Right kidney (tissue), 9 donors: ENCODE results near the gene FAM216B.
"Not testable (repeated sequence)": the region's sequence is repeated elsewhere in the genome, so short reads cannot be mapped to it uniquely, and the experiment has no call there.

Source experiments
- DNase-seq: peaks from one replicate; pipeline ENCODE4 v3.0.0-alpha.2; 2016
- long read RNA-seq, 8 donors: transcript quantifications; one replicate each; lab custom pipeline, GENCODE V29; 2026

FAM216B gene
- long read RNA-seq, donor 1: 0 reads
- long read RNA-seq, donor 2: 0 reads
- long read RNA-seq, donor 3: 0 reads
- long read RNA-seq, donor 4: 0 reads
- long read RNA-seq, donor 5: 0 reads
- long read RNA-seq, donor 6: 0 reads
- long read RNA-seq, donor 7: 0 reads
- long read RNA-seq, donor 8: 0 reads

DNA sequence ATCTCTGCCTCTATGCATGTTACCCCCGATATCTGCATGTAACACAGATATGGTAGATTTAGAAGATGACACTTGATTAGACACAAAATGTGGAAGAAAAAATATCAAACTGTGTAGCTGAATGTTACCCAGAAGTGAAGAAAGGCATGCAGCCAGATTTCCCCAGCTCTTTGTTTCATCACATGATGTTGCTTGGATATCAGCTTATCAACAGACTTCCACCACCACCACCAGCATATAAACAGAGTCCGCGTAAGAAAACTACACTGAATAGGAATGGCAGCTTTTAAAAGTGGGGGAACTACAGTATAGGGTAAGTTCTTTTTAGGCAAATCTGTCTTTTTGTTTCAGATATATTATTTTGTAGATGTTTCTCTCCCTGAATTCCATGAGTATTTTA is at the start of gene FAM216B:
FAM216B (plus strand) TSS at position 233 of the 400 bp plus-strand sequence. CDS start 2,484 bp downstream, outside the sequence.
- DNase-seq: no peak

DNA sequence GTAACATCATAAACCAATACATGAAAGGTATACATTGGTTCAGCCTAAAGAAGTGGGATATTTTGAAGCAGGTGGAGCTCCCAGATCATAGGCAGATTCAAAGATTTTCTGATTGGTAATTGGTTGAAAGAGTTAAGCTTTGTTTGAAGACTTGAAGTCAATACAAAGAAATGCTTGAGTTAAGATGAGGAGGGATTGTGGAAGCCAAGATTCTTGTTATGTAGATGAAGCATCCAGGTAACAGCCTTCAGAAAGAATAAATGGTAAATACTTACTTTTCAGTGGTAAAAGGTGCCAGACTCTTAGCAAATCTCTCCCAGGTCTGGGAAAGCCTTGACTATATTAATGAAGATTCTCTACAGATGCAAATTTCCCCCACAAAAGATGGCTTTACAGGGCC is 49.3 kb upstream of the FAM216B start:
- no peak for DNase-seq

DNA sequence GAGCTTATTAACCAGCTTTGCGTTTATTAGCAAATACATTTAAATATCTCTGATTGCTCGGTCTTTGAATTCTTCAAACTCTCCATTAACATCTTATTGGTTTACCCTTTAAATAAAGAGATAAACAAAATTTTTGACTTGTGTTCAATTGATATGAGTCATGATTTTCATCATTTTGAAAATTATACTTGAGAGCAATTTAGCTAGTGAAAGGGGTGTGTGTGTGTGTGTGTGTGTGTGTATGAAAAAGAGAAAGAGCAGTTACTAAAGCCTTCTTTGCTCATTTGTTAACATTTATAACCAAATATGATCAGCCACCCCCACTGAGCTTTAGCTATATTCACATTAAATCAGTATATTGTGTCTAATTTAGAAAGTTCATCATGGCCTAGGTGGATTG is 48.3 kb upstream of the FAM216B start:
- DNase-seq: no peak

DNA sequence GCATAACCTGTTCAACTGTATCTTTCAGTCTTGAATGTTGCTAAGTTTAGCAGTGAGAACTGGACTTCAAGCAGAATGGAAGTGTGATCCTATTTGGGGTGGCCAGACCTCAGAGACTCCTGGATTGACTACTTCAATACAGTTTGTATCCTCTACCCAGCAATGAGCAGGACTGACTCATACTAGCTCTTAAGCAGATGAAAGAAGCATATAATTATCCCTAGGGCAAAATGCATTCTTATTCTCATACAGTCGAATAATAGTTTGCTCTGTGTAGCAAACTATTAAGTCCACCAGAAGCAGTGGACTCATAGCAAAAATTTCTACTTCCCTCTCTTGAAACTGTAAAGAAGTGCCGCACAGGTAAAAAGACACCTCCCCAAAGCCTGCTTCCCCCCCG is 46.4 kb upstream of the FAM216B start:
- DNase-seq: no peak

DNA sequence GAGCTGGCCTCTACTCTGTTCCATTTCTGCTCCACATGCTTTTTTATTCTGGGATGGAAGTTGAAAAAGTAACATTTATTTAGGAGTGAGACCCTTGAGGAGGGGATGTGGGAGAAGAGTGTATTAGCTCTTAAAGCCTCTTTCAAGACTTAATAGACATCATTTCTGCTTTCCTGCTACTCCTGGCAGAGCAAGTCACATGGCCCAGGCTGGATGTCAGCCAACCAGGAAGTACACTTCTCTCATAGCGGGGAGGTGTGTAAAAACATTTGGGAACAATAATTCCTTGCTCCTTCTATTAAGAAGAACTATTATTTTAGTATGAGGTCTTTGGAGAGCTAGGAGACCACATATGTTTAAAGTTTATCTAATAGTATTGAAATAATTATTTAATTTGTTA is 40.6 kb upstream of the FAM216B start:
- no peak for DNase-seq

DNA sequence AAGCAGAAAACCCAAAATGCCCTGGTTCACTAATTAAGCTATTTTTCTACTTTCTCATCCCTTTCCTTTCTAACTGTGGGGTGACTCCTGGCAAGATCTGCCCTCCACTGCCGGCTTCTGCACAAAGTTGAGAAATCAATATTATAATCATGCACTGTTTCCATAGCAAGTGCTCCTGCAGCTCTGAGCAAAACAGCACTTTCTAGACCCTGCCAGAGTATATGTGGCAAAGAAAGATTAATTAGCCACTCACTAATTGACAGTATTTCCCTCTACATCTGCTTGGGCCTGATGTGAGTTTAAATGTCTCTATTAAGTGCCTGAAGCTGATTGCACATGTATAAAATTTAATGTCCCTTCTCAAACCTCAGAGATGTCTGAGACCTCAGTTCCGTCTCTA is 39.5 kb upstream of the FAM216B start:
- DNase-seq: no peak

DNA sequence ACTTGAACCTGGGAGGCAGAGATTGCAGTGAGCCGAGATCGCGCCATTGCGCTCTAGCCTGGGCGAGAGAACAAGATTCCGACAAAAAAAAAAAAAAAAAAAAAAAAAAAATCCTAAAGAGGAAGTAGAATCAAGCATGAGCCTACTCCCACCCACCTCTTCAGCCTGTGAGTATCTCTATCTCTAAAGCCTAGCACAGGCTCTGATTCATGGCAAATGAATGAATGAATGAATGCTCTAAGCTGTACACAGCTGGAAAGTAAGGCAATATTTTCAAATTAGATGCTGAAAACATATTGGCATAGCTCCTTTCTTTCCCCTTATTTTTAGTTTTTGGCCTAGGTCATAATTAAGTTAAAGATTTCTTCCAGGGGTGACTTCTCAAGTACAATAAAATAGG is 35.7 kb upstream of the FAM216B start:
- no peak for DNase-seq

DNA sequence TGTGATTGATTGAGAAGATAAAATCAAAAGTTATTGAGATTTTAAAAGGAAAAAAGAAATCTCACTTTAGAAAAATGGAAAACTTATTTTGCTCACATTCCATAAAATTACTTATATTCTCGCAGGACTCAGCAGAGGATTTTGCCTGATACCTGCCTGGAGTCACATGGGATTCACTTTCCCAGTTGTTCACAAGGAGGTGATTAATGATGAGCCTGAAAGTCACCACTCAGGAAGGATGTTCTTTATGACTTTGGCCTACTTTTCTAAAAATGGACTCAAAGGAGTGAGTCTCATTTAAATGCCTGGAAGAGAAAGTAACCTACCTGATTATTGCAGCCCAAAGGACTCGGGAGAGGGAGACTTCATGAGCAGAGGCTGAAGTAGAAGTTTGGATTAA is 34.5 kb upstream of the FAM216B start:
- DNase-seq: no peak

DNA sequence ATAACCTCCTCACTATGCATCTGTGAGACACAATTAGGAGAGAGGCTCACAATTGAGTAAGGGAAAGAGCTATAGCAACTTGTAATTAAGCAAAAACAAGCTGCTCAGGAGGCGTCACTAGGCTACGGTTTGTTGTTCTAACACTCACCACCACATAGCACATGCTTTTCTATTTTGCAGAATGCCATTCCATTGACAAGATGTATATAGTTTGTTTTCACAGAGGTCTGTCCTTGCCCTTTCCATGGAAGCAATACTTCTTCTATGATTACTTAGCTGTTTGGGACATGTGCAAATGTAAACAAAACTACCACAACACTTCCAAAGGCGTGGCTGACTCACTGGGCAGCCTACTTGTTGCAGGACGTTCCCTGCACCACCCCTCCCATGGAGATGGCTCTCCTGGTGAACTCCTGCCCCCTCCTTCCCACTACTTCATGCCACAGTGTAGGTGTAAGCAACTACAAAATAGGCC is 33.9 kb upstream of the FAM216B start:
- no peak for DNase-seq

DNA sequence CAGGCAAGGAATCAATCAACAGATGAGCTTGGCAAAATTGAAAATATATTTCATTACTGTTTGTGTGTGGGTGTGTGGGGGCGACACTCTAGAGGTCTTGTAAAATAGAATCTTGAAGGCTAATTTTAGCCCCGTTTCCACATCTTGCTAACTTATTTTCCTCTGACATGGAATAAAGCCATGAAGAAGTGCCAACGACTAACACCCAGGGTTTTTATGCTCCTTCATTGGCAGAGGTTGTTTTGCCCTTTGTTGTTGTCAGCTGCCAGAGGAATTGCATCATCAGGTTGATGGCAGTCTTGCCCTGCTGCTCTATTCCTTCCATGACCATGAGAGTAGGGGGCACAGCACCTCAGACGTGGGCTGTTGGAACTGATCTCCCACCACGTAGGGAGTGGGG is 30.6 kb upstream of the FAM216B start:
- no peak for DNase-seq

DNA sequence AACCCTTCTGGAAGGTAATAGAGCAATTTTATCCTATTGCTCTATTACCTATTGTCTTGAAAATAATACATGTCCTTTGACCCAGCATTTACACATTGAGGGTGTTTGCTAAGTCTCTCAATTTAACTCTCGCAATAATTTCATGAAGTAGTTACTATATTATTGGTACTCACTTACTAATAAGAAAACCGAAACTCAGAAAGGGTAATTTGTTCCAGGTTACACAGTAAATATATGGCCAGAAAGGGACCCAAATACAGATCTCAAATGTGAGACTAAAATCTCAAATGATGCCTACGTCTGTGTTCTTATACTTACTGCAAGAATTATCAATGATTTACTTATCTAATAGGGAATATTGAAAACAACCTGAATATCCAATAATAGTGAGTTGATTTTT is 29.7 kb upstream of the FAM216B start:
- no peak for DNase-seq

DNA sequence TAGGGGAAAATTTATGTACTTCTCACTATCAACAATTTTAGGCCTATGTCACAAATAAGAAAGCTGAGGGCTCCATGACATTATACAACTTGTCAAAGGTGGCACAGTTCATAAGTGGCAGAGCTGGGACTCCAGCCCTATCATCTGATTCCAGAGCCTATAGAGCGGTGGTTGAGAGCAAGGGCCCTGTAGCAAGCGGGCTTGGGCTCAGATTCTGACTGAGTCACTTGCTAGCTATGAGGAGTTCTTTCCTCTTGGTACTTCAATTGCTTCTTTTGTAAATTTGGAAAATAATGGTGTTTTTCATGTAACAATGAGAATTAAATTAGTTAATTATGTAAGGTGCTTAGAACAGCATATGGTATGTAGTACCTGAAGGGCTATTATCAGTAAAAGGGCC is 28.7 kb upstream of the FAM216B start:
- no peak for DNase-seq

DNA sequence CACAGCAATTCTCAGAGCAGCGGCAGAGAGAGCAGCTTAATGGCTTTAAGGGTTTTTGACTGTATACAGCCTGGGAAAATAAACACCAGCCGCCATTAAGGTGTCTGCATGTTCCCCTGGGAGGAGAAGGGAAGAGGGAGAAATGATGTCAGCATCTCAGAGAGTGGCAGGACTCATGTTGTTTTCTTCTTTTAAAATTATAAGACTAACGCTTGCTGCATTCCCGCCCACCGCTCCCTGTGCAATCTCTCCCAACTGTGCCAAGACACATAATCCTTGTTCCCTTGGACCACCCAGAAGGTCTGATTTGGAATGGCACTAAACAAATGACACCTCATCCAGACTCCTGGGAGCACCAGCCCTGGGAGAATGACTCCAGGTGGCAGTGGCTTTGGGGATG is 27.7 kb upstream of the FAM216B start:
- DNase-seq: no peak

DNA sequence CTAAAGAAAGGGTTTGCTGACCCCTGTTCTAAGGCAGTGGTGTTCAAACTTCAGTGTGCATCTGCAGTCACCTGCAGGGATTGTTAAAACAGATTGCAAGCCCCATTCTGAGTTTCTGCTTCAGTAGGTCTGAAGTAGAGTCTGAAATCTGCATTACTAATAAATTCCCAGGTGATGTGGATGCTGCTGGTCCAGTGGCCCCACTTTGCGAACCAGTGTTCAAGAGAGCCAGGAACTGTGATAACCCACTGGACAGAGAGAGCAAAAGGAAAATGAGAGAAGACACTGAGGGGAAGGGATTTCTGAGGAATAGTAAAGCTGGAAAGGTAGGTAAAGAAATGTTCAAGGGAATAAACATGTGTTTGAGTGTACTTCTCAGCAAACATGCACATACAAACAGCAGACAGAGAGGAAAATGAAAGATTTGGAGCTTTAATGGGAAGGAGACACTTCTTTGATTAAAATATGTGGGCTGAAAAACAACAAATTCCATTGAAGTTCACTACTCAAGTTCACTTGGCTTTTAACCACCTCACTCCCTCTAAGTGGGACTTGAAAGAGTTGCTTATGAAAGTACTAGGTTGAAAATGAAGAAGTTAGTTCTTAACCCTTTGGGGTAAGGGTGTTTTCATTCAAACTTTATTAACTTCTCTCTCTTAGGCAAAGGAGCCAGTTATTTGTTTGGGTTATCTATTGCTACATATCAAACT is 26.4 kb upstream of the FAM216B start:
- no peak for DNase-seq

DNA sequence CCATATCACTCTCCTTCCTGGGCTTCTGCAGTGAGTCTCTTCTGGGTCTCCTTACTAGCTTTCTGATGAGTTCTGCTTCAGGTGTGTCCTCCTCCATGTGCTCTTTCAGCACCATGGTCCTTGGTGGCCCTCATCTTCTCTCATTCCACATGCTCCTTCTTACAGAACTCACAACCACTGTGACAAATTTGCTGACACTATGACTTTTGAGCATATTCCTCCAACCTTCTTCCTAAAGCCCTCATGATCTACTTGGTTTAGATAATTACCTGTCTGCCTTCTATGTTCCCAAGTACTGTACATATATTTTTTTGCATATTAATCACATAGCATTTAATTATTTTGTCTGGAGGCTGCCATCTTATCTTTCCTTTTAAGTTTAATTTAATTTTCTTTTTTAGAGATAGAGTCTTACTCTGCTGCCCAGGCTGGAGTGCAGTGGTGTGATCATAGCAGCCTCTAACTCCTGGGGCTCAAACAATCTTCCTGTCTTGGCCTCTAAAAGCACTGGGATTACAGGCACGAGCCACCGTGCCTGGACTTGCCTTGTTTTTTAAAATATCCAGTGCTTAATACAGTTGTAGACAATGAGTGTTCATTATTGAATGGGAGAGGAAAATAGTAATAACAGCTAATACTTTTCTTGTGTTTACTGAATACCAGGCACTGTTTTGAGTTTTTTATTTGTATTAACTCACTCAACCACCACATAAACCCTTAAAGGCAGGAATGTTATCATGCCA is 23.5 kb upstream of the FAM216B start:
- DNase-seq: no peak

DNA sequence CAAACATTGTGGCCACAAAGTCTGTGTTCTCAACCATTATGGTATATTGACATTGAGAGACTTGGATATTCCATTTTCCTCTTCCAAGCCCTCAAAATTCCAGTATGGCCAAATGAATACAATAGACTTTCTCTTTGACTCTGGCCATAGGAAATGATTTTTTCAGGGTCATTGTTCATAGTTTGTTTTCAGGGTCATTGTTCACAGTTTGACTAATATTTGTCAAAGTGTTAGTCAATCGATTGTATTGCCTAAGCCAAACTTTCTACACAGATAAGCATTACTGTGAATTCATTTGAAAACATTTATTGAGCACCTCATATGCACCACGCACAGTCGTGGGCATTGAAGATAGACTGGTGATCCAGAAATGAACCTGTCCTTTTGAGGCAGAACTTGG is 22.9 kb upstream of the FAM216B start:
- no peak for DNase-seq

DNA sequence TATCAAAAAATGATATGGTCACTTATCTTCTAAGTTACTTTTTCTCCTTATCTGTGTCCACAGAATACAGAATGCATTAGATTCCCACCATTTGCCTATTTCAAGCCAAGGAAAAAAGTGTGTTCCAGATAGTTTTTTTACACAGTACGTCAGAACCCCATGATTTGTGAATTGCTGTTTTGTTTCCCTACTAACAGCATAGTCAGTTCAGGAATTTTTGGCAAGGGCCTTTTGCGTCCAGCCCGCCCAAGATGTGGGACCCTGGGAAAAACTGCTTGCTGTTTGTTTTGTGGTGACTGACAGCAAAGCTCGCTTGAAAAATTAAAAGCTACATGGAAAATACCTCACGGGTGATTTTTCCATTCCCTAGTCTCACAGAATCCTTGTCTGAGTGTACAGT is 20.4 kb upstream of the FAM216B start:
- no peak for DNase-seq

DNA sequence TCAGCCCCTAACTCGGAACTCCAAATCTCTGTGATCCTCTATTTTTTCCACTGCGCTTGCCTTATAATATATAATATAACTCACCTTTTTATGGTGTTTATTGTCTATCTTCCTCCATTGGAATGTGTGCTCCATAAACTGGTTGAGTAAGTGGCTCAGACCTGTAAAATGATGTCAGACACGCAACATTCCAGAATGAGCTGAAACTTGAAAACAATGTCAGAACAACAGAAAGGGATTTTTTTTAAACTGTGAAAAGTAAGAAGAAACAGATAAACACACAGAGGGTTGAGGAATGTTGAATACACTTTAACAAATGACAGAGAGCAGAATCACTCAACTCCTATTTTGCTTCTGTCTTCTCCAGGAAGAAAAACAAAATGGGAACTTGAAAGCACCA is 19.1 kb upstream of the FAM216B start:
- no peak for DNase-seq

DNA sequence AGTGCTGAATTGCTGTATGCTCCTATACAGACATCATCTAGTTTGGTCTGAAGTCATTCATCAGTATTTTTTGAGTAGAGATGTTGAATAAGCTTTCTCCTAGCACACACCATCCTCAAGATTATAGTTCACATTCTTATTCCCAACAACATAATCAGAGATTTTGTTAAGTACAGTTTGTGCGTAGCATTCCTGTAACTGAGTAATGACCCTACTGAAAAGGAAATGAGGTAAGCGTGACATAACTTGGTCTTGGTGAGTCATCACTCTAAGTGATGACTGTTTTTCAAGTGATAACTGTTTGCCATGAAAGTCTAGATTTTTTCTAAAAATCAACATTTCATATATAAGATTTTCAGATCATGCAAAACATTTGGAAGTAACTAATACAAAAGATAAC is 18.5 kb upstream of the FAM216B start:
- no peak for DNase-seq

DNA sequence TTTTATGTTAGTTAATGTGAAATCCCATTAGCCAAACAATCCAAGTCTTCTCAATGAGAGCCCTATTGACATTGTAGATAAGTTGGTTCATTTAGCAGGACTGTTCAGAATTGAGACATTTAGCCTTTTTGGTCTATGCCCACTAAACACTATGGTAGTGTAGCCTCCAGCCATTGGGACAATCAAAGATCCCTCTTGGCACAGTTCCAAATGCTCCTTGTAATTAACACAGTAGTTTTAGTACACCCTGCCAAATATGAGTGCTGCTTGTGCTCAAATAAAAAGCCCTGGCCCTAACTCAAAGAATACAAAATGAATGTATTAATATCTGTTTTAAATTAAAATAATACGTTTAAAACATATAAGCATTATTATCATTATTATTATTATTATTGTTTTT is 15.4 kb upstream of the FAM216B start:
- DNase-seq: no peak

DNA sequence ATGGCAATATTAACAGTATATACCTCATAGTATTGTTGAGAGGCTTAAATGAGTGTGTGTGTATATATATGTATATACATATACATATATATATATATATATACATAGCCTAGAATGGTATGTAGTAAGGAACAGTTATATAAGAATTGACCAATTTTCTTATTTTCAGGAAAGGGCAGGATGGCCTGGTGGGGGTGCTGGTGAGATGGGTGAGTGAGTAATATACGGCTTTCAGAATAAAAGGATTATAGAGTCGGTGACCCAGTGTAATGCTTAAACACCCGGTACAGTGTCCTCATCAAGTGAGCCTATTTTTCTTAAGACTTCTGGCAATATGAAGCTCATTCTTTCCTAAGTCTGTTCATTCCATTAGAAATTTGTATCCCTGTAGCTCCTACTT is 11.7 kb upstream of the FAM216B start:
- no peak for DNase-seq

DNA sequence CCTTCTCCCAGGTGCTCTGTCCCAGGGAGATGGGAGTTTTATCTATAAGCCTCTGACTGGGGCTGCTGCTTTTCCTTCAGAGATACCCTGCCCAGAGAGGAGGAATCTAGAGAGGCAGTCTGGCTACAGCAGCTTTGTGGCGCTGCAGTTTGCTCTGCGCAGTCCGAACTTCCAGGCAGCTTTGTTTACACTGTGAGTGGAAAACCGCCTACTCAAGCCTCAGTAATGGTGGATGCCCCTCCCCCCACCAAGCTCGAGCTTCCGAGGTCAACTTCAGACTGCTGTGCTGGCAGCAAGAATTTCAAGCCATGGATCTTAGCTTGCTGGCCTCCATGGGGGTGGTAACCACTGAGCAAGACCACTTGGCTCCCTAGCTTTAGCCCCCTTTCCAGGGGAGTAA is 4.8 kb upstream of the FAM216B start:
- not testable (repeated sequence) for DNase-seq

DNA sequence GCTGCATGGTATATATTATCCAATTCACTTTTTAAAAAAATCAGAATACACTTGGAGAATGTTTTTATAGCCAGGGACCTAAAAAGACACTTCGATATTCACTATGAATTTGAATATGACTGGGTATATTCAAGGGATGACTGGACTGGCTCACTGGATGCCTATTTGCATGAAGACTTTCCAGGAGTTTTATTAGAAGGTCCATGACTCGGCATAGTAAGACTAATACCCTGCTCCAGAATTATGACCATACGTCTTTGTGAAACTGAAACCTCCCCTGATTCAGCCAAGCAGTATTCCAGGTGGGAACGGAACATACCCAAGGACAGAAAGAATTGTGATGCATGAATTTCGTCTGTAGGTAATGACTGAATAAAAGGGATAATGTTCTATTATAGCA is 3.9 kb upstream of the FAM216B start:
- DNase-seq: no peak

DNA sequence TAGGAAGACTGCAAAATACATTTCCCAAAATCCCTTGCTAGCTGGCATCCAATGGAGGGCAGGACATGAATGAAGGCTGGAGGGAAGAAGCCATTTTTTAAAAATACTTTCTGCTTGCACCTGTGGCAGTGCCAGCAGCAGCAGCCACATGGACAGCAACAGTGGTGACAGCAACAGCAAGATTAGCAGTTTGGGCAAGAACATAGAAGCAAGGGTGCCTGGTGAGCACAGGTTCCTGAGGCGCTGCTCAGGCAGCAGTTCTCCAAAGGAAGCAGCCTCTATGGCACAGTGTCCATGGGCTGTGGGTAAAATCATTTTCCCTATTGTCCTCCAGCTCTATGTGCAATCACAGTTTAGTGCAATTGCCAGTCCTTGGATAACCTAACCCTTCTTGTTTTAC is 1.3 kb upstream of the FAM216B start:
- DNase-seq: no peak
